Keratinocyte (primary cell): Measurements from ENCODE around the gene NR1H3. TPM values are rescaled to one million over a fixed set of nuclear protein-coding genes. Genes with fewer than 3 reads are reported as not detected.

Source experiments
- DNase-seq: peaks from one replicate; pipeline ENCODE4 v3.0.0-alpha.2; 2011; ENCODE audit warnings: low read depth, missing footprints, low spot score
- FAIRE-seq: peaks from 2 replicates; lab custom pipeline; 2011; peaks lifted over from hg19 to GRCh38; lab: Jason Lieb, UNC
- H2AFZ ChIP-seq: 2 replicates; pipeline ENCODE4 v1.6.0; 2012; ENCODE audit warnings: low read length, control low read depth, inconsistent platforms; ENCODE audit not compliant: control insufficient read depth
- H3K27ac ChIP-seq: 2 replicates; pipeline ENCODE4 v1.5.1; 2011; ENCODE audit warnings: low read length; ENCODE audit not compliant: control insufficient read depth, insufficient read depth
- H3K27me3 ChIP-seq: 3 replicates; pipeline ENCODE4 v1.6.0; 2011; ENCODE audit warnings: low read length; ENCODE audit not compliant: control insufficient read depth, insufficient read depth; ENCODE audit errors: extremely low read depth
- H3K36me3 ChIP-seq, 2 experiments: 2 replicates in 1 of 2; 3 replicates in 1 of 2; pipeline ENCODE4 v1.5.1; 2011; ENCODE audit warnings: low read length in 2 of 2, mild to moderate bottlenecking in 1 of 2; ENCODE audit not compliant: control insufficient read depth in 2 of 2, insufficient read depth in 2 of 2; ENCODE audit errors: extremely low read depth in 1 of 2
- H3K4me1 ChIP-seq: 3 replicates; pipeline ENCODE4 v1.5.1; 2011; ENCODE audit warnings: low read length; ENCODE audit not compliant: control insufficient read depth, insufficient read depth; ENCODE audit errors: extremely low read depth
- H3K4me2 ChIP-seq: 3 replicates; pipeline ENCODE4 v1.6.0; 2011; ENCODE audit warnings: low read depth, low read length; ENCODE audit not compliant: control insufficient read depth, insufficient read depth; ENCODE audit errors: extremely low read depth
- H3K4me3 ChIP-seq, 3 experiments: fragments of 200-600 bp in 1 of 3; sonication (generic) in 1 of 3; 2 replicates in 2 of 3; 3 replicates in 1 of 3; pipeline ENCODE4 v1.5.1; 2011 to 2016; ENCODE audit warnings: low read length in 3 of 3, mild to moderate bottlenecking in 3 of 3, control low read depth in 2 of 3, inconsistent platforms in 1 of 3, low read depth in 1 of 3, mixed read lengths in 1 of 3, mixed run types in 1 of 3, moderate library complexity in 1 of 3; ENCODE audit not compliant: control insufficient read depth in 2 of 3, insufficient read depth in 2 of 3; ENCODE audit errors: extremely low read depth in 1 of 3
- H3K79me2 ChIP-seq: 2 replicates; pipeline ENCODE4 v1.6.0; 2012; ENCODE audit warnings: low read length; ENCODE audit not compliant: control insufficient read depth, insufficient read depth
- H3K9ac ChIP-seq: 3 replicates; pipeline ENCODE4 v1.6.0; 2011; ENCODE audit warnings: low read length; ENCODE audit not compliant: control insufficient read depth, insufficient read depth; ENCODE audit errors: extremely low read depth
- H3K9me1 ChIP-seq: 3 replicates; pipeline ENCODE4 v1.6.0; 2011; ENCODE audit warnings: low read length; ENCODE audit not compliant: control insufficient read depth, insufficient read depth; ENCODE audit errors: extremely low read depth
- H3K9me3 ChIP-seq: 2 replicates; pipeline ENCODE4 v1.5.1; 2012; ENCODE audit warnings: low read depth, low read length; ENCODE audit not compliant: control insufficient read depth
- H4K20me1 ChIP-seq: 3 replicates; pipeline ENCODE4 v1.6.0; 2011; ENCODE audit warnings: low read length; ENCODE audit not compliant: control insufficient read depth, insufficient read depth; ENCODE audit errors: extremely low read depth
- EZH2 ChIP-seq: IDR thresholded peaks from one replicate; pipeline ENCODE4 v1.6.1; 2012; ENCODE audit warnings: inconsistent platforms, mild to moderate bottlenecking, low read length, moderate library complexity
- dilution Hi-C: fragments of 300-500 bp; cut with MboI; formaldehyde crosslinking; loops from one replicate; pipeline ENCODE4 v1.7.0; 2020; ENCODE audit warnings: low sequenced_read_pairs; ENCODE audit not compliant: extremely low pct_ligation_motif_present
- polyA plus RNA-seq, 5 experiments: library from polyadenylated mRNA; depleted of rRNA in 3 of 5; stranded (reverse) in 3 of 5; stranded (forward) in 1 of 5; unstranded in 1 of 5; fragments of >200 nt; gene quantifications; 1 replicate in 1 of 5; 2 replicates in 3 of 5; 3 replicates in 1 of 5; pipeline versions ENCODE4 v1.2.1 to v1.2.3, GENCODE V29; 2011 to 2012; ENCODE audit warnings: missing spikeins in 2 of 5, low read depth in 1 of 5, low replicate concordance in 1 of 5
- TF ChIP-seq, protein P1 (sequence below), 3 experiments: IDR thresholded peaks in 1 of 3; conservative IDR thresholded peaks in 1 of 3; optimal IDR thresholded peaks in 1 of 3; 2 replicates in 2 of 3; 3 replicates in 1 of 3; pipeline versions ENCODE3 to v1.5.1; 2011; ENCODE audit warnings: low read length in 3 of 3, mild to moderate bottlenecking in 3 of 3, moderate library complexity in 2 of 3, control low read depth in 1 of 3, inconsistent platforms in 1 of 3; ENCODE audit not compliant: insufficient read depth in 2 of 3; ENCODE audit errors: extremely low read depth in 1 of 3

Gene NR1H3
- polyA plus RNA-seq, 1 donor (not counting 4 experiments of a cell fraction or from before 2014, with no cell fraction given) = 9.1 TPM

DNA sequence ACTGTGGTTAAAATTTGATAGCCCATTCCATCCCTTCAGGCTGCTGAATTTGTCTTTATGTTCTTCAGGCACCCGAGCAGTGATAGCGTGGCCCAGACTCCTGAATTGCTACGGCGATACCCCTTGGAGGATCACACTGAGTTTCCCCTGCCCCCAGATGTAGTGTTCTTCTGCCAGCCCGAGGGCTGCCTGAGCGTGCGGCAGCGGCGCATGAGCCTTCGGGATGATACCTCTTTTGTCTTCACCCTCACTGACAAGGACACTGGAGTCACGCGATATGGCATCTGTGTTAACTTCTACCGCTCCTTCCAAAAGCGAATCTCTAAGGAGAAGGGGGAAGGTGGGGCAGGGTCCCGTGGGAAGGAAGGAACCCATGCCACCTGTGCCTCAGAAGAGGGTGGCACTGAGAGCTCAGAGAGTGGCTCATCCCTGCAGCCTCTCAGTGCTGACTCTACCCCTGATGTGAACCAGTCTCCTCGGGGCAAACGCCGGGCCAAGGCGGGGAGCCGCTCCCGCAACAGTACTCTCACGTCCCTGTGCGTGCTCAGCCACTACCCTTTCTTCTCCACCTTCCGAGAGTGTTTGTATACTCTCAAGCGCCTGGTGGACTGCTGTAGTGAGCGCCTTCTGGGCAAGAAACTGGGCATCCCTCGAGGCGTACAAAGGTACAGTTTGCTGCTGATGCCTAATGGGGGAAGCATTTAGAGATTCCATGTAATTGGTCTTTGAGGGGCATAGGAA, 16.9 kb downstream of the NR1H3 start:
- no peak for TF ChIP-seq EZH2
- TF ChIP-seq, protein P1, sequence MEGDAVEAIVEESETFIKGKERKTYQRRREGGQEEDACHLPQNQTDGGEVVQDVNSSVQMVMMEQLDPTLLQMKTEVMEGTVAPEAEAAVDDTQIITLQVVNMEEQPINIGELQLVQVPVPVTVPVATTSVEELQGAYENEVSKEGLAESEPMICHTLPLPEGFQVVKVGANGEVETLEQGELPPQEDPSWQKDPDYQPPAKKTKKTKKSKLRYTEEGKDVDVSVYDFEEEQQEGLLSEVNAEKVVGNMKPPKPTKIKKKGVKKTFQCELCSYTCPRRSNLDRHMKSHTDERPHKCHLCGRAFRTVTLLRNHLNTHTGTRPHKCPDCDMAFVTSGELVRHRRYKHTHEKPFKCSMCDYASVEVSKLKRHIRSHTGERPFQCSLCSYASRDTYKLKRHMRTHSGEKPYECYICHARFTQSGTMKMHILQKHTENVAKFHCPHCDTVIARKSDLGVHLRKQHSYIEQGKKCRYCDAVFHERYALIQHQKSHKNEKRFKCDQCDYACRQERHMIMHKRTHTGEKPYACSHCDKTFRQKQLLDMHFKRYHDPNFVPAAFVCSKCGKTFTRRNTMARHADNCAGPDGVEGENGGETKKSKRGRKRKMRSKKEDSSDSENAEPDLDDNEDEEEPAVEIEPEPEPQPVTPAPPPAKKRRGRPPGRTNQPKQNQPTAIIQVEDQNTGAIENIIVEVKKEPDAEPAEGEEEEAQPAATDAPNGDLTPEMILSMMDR (optimal IDR thresholded peaks at IDR 0.05 in 1 of 3, IDR thresholded peaks at IDR 0.05 in 1 of 3, conservative IDR thresholded peaks at IDR 0.05 in 1 of 3; ENCODE audit: extremely low read depth in 1 of 3, insufficient read depth in 2 of 3, low read length in 3 of 3) = no peak
- Histone ChIP-seq H3K4me2 (no peak overlapping the region), H3K79me2 (peaks cover 32% of the 10 kb centered on the region), H3K36me3 (peaks cover 0 to 19% of the 10 kb centered on the region in 2 experiments), H2AFZ (no peak overlapping the region), H3K9me3 (no peaks in the 10 kb centered on the region), H3K4me3 (no peak overlapping the region), H3K9ac (no peak overlapping the region), H4K20me1 (no peaks in the 10 kb centered on the region), H3K27ac (no peak overlapping the region), H3K9me1 (peaks cover 2% of the 10 kb centered on the region), H3K27me3 (no peaks in the 10 kb centered on the region), H3K4me1 (peaks cover 5% of the 10 kb centered on the region)
- dilution Hi-C loops = no loop called here
- DNase-seq = no peak
- FAIRE-seq = no peak

DNA sequence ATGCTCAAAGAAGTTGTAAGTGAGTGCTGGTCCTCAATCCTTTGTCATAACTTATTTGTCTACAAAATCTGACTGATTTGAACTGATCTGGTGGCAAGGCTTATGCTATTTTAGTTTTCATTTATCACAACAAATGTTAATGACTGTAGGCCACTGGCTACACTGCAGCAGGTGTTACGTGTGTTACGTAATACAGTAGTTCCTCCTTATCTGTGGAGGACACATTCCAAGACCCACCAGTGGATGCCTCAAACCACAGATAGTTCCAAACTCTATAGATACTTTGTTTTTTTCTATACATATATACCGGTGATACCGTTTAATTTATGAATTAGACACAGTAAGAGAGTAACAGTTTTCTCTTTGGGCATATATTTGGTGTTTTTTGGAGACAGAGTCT, 19.1 kb downstream of the NR1H3 start:
- Histone ChIP-seq H3K9me1 (peaks cover 2% of the 10 kb centered on the region), H3K27ac (no peak overlapping the region), H3K36me3 (peaks cover 6 to 26% of the 10 kb centered on the region in 2 experiments), H3K4me1 (no peaks in the 10 kb centered on the region), H2AFZ (no peak overlapping the region), H3K4me2 (no peak overlapping the region), H3K27me3 (no peaks in the 10 kb centered on the region), H4K20me1 (no peaks in the 10 kb centered on the region), H3K9me3 (no peaks in the 10 kb centered on the region), H3K4me3 (no peak overlapping the region), H3K9ac (no peak overlapping the region), H3K79me2 (peaks cover 19% of the 10 kb centered on the region)
- dilution Hi-C loops = no loop called here
- FAIRE-seq = no peak
- DNase-seq = no peak
- TF ChIP-seq, protein P1 (optimal IDR thresholded peaks at IDR 0.05 in 1 of 3, IDR thresholded peaks at IDR 0.05 in 1 of 3, conservative IDR thresholded peaks at IDR 0.05 in 1 of 3; ENCODE audit: extremely low read depth in 1 of 3, insufficient read depth in 2 of 3, low read length in 3 of 3) = no peak
- TF ChIP-seq EZH2 = no peak
